Activated CD4-positive, alpha-beta T cell treated with anti-CD3 and anti-CD28 coated beads, Interleukin-2, Interleukin-6, amounts not matched to agents 100 ng/mL and 50 ng/mL, durations not matched to agents 16 hours and 8 hours (primary cell): Measurements from ENCODE around the gene POLR2M.

ENCODE experiments used
- DNase-seq: peaks from one replicate; pipeline ENCODE4 v3.0.0-alpha.2; 2020

The POLR2M gene

DNA sequence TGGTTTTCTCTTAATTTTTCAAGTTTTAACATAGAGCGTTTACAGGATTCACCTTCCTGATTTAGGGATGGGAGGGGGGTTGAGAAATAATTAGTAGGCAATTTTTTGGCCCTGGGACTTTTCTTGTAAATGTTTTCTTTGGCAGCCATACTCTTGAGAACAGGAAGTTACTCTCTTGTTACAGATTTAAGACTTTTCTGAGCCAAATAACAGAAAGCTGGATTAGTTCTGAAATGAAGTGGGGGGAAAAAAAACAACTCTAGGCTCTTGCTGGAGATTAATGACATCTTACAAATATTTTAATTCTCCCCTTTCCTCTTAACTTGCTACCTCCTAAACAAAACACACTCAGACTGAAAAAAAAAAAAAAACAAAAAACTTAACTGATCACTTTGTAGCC is 13.8 kb upstream of the POLR2M start:
- DNase-seq = no peak

DNA sequence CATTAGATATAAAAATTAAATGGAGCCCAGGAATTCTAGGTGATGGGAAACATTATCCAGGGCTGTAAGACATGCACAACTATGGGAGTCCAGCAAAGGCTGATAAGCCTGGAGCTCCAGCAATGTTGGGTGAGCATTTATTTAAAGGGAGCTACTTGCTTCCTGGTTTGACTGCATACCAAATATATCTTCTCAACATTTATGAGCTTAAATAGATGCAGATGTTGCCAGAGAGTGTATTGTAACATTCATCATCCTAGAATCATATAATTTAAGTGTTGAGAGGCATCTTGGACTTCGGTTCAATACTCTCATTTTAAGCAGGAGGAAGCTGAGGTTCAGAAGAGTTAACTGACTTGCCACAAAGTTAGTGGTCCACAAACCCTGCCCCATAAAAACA is 12.2 kb upstream of the POLR2M start:
- DNase-seq = no peak

GRCh38 chr15:57696146-57696545 is 10.4 kb upstream of the POLR2M start:
- DNase-seq = no peak

DNA sequence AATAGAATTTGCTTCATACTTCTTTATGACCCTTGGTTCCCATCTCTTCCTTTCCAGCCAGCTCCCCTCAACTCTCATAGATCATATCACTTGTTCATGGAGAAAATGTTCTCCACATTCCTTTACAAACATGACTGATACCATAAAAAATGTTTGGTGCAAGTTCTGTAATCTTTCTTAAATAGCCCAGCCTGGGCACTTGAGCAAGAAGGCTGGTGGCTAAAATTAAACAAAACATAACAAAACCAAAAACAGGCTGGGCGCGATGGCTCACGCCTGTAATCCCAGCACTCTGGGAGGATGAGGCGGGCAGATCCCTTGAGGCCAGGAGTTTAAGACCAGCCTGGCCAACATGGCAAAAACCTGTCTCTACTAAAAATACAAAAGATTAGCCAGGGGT is 8.9 kb upstream of the POLR2M start:
- DNase-seq = no peak

DNA sequence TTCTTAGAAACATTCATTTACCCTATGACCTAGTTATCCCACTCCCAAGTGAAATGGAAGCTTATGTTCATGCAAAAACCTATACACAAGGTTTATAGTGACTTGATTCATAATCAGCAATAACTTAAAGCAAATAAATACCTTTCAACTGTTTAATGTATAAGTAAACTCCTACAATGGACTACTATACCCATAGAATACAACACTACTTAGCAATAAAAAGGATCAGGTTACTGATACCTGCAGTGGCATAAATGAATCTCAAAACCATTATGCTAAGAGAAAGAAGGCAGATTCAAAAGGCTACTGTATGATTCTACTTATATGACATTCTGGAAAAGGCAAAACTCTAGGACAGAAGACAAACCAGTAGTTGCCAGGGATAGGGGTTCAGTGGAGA is 8.3 kb upstream of the POLR2M start:
- DNase-seq = no peak

GRCh38 chr15:57698991-57699390 is 7.5 kb upstream of the POLR2M start:
- DNase-seq = no peak

DNA sequence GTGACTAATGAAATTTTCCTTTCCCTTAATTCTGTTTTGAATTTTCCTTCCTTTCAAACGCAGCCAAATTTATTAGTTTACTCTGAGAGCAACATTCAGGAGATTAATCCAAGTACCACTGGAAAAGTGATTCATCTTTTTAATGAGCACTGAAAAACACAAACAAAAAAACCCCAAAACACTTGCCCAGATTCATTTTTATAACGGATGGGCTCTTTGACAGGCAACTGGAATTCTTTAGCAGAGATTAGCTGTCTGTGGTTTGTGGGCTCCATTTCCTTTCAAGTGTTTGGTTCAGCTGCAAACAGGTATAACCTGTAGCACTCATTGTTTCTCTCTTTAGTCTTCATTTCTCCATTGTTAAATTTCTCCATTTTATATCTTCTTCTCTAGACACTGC is 3.1 kb upstream of the POLR2M start:
- no peak for DNase-seq

- no peak for DNase-seq
Observed at GRCh38 chr15:57704441-57704840, 2.1 kb upstream of the POLR2M start.

- no peak for DNase-seq
Observed at GRCh38 chr15:57705746-57706404, 639 bp upstream of the POLR2M start.

DNA sequence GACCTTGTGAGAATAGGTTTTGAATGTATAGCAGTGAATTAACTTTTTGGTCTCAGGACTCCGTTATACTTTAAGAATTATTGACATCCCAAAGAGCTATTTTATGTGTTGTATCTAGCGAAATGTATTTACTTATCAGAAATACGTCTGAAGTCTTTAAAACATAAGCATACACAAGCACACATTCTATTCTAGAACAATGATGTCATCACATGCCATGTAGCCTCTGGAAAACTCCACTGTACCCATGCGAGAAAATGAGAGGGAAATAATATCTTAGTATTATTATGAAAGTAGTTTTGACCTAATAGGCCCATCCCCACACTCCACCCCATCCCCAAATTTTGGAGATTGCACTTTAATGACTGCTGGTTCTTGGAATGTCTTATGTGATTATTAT is 1.5 kb downstream of the POLR2M start:
- no peak for DNase-seq

GRCh38 chr15:57718309-57718708 is 11.8 kb downstream of the POLR2M start:
- no peak for DNase-seq

GRCh38 chr15:57720867-57721266 is 14.4 kb downstream of the POLR2M start:
- DNase-seq = no peak

DNA sequence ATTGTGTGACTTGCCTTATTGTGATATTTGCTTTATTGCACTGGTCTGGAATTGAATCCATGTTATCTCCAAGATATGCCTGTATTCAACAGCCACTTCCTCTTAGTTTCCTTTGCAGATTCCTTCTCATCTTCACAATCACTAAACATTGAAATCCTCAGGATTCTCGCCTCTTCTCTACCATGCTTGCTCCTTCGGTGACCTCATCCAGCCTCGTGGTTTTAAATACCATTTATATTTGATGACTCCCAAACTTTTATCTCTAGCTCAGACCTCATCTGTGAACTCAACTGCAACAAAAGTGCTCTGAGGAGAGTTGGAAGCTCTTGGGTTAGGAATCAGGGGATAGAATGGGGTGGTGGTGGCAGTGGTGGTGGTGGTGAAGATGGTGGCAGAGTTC is 19.9 kb downstream of the POLR2M start:
- DNase-seq = no peak

DNA sequence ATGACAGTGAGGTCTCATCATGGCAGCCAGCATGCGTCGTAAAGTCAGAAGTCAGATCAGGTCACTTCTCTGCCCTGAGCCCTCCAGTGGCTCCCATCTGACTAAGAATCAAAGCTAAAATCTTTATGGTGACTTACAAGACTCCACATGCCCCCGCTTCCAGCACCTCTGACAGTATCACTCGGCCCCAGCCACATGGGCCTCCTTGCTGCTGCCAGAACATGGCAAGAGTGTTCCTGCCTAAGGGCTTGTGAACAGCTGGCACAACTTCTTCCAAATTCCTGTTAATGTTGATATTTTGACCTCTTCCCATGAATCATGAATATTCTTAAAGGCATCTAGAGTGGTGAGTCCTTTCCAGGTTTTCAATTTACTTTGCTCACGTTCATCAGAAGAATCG is 20.5 kb downstream of the POLR2M start:
- no peak for DNase-seq

DNA sequence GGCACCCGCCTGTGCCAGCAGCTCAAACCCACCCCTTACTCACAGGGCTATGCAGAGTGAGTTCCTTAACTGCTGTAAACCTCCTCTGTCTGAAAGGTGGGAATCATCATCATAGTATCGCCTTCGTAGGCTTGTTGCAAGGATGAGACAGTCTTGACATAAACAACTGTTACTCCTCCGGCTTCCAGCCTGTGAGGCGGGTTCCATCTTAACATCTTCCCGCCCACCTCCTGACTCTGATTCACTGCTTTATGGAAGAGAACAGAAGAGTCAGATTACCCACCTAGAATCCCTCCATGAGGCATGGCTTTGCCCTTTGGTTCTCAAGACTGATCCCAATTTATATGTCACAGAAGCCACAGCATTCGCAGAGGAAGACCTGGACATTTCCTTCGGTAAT is 21.9 kb downstream of the POLR2M start:
- no peak for DNase-seq

DNA sequence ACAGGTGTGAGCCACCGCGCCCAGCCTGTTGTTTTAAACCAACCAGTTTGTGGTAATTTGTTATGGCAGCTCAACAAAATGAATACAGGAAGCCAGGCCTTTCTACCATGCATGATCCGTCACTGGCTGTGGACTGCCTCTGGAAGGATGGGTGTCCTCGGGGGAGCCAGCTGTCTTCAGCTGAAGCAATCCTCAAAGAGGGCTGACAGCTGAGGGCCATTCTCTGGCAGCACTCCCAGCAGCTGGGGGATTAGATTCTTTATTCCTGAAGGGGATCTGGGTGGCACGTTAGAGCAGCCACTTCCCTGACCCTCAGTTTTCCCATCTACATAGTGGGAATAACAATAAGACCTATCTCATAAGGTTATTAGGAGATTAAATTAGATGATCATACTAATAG is 24.4 kb downstream of the POLR2M start:
- DNase-seq = no peak

GRCh38 chr15:57731530-57732103 is 25.1 kb downstream of the POLR2M start:
- no peak for DNase-seq

- DNase-seq = peak; percentile 60
Observed at GRCh38 chr15:57732526-57733331, 26.2 kb downstream of the POLR2M start.

DNA sequence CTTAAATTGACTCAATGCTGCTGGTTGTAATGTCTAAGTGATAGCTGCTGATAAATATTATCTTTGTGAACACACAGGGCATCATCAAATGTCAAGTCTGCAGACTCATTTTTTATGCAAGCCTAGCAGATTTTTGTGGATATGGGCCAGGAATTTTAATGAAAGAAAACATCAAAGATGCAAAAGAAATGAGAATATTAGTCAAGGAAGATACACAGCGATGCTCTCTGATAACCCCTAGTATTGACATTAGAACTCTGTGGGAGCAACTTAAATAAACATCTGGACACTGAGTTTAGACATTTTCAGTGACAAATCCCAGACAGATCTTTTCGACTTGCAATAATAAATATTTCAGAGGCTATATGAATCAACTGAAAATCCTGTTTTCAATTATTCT is 28.3 kb downstream of the POLR2M start:
- DNase-seq = no peak

DNA sequence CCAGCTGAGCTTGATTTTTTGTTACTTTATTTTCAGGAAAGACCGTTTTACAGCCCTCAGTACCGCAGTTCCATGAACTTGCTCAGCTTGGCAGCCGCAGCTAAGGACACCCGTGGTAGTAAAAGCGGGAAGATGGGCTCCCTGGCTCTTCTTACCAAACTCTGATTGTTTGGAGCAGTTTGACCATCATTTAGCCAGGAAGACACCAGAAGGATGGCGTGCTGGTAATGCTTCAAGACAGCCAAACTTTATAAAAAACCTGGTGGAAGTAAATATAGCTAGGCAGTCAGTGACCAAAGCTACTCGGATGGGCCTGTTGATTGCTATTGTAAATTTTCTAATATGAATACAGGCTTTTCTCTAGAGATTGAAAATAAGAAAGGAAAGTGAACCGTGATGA is 28.9 kb downstream of the POLR2M start:
- no peak for DNase-seq

- no peak for DNase-seq
Observed at GRCh38 chr15:57735891-57736290, 29.4 kb downstream of the POLR2M start.

DNA sequence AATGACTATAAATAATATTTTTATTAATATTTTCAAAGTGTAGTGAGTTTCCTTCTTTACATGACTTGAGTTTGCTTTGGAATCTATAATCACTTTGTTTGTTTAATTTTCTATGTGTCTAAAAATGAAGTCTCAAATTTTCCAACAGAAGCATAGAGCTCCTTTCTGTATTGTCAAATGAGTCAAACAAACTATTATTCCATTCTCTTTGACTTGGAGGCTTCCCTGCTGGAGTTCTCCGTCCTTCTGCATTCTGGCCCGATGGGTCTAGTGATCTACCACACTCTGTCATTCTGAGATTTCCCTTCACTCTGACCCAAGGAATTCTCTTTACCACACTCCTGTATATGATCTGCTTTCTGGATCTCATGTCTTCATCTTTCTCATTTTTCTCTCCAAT is 30.1 kb downstream of the POLR2M start:
- no peak for DNase-seq

DNA sequence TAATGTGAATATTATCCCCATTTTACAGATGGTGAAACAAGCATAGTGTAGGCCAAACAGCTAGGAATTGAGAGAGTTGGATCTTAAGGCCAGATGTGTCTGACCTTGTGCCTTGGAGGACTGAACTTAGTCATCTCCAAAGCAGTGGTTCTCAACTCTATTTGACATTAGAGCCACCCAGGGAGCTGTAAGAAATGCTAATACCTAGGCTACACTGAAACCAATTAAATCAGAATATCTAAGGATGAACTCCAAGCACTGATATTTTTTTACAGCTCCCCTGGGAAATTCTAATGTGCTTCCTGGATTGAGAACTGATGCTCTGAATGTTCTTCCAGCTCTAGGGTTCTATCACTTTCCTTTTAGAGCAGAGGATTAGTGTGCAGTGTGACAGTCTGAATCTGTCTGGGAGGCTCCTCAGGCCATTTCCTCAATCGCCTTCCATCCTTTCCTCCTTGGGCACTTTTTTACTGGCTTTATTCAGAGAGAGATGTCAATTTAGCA is 32.3 kb downstream of the POLR2M start:
- DNase-seq = no peak

- DNase-seq = no peak
Observed at GRCh38 chr15:57740048-57740447, 33.5 kb downstream of the POLR2M start.
